Keratinocyte (primary cell): Measurements from ENCODE around the gene SMCHD1.

Source experiments
- CTCF ChIP-seq, 3 experiments: IDR thresholded peaks in 1 of 3; conservative IDR thresholded peaks in 1 of 3; optimal IDR thresholded peaks in 1 of 3; 2 replicates in 2 of 3; 3 replicates in 1 of 3; pipeline versions ENCODE3 to v1.5.1; 2011; ENCODE audit warnings: low read length in 3 of 3, mild to moderate bottlenecking in 3 of 3, moderate library complexity in 2 of 3, control low read depth in 1 of 3, inconsistent platforms in 1 of 3; ENCODE audit not compliant: insufficient read depth in 2 of 3; ENCODE audit errors: extremely low read depth in 1 of 3
- EZH2 ChIP-seq: IDR thresholded peaks from one replicate; pipeline ENCODE4 v1.6.1; 2012; ENCODE audit warnings: inconsistent platforms, mild to moderate bottlenecking, low read length, moderate library complexity

DNA sequence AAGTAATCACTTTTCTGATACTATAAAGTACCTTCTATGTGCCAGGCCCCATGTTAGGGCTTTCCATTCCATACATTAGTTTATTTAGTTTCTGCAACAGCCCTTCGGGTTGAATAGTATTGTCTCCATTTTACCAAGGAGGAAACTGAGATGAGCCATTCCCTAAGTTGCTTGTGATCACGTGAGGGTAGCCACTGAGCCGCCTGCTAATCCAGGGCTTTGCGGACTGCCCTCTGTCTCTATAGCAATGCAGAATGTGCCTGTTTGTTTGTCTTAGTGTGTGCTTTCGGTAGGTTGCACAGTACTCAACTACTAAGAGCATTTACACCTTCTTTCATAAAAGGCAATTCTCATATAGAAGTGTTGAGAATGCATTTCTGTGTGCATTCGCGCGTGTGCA is 196.2 kb downstream of the SMCHD1 start:
- no peak for TF ChIP-seq CTCF (optimal IDR thresholded peaks at IDR 0.05 in 1 of 3, IDR thresholded peaks at IDR 0.05 in 1 of 3, conservative IDR thresholded peaks at IDR 0.05 in 1 of 3; ENCODE audit: extremely low read depth in 1 of 3, insufficient read depth in 2 of 3, low read length in 3 of 3)
- no peak for TF ChIP-seq EZH2
